DMS 273 (cell line): Measurements from ENCODE around the gene HMMR.
"Not testable (repeated sequence)": the region's sequence is repeated elsewhere in the genome, so short reads cannot be mapped to it uniquely, and the experiment has no call there.

Experiments used
- DNase-seq: peaks from one replicate; lab custom pipeline; 2025; ENCODE audit not compliant: unreplicated experiment; lab: John Stamatoyannopoulos, UW

The HMMR gene

DNA sequence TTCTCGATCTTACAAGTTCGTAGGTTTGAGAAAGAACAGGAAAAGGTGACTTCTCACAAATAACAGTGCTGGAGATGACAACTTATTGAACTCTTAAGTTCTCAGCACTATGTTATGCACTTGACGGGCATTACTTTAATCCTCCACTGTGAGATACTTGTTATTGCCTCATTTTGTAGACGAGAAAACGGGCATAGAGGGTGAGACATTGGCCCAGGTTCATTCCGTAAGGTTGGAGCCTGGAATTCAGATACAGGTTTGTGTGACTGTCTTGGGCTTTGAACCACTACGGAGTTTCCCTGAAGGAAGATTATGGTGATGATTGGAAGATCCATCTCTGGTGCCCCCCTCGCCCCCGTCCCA lies 45.6 kb downstream of the HMMR start:
- DNase-seq = no peak

DNA sequence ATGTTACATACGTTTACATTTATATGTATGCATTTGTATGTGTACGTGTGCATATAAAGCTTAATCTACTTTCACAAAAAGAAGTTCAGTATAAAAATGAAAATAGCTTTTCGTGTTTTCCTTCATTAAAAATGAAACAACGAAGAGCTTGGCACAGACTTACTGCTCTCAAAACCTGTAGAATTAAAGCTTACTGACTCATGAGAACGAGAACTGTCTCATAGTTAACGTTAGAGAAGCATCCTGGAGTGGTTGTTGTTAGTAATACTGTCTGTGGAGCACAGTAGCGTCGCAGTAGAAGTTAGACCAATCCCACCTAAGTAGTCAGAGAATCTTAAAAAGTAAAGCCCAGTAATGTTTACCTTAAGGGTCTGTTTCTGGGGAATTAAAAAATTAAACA lies 46.3 kb downstream of the HMMR start:
- peak; percentile 21 for DNase-seq

DNA sequence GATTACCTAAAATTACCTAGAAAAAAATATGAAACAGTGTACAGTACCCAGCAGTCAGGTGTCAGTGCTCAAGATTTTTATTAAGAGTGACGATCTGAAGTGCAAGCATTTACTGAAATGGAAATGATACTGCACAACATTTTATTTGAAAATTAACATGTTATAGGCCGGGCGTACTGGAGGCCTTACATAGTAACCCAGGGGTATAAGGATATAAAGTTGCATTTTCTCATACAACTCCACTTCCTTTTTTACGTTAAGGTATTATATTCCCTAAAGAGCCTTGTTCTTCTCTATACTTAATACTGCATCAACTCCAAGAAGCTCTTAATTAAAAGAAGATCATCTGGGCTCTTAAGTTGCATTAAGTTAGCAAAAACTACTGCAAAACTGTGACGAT lies 48.3 kb downstream of the HMMR start:
- no peak for DNase-seq

DNA sequence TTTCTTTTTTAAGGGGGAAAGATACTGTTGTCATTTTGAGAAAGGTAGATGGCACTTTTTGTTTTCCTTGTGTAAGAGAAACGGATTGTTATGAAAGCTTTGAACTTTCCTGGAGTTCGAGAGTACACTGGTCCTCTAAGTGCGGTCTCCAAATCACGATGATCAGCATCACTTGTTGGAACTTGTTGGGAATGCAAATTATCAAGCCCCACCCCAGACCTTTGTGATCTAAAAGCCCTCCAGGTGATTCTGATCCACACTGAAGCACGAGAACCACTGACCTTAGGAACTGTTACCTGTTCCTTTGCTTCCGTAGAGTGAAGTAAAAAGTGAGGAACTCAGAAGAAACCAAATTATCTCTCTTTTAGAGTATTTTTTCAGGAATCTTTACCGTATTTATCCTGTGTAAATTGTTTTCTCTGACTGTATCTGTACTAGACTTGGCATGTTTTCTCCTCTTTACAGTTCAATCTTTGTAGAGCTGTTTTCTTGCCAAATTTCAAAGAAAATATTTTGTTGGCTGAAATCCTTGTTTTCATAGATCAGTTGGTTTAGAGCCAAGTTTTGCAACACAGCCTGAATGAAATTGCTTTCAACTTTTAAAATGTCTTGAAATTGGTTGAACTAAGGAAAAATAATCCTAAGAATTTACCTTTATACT lies 49.0 kb downstream of the HMMR start:
- peak; percentile 50 for DNase-seq

DNA sequence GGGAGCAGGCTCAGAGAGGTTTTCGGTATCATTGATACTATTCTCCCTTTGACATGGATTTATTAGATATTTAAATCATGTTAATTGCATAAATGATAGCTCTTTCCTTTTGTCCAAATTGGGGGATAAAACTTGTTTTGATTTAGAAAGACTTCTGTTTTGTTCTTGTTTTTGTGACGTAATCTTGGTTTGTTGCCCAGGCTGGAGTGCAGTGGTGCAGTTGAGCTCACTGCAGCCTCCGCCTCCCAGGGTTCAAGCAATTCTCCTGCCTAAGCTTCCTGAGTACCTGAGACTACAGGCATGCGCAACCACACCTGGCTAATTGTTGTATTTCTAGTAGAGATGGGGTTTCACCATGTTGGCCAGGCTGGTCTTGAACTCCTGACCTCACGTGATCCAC lies 52.1 kb downstream of the HMMR start:
- DNase-seq = no peak

DNA sequence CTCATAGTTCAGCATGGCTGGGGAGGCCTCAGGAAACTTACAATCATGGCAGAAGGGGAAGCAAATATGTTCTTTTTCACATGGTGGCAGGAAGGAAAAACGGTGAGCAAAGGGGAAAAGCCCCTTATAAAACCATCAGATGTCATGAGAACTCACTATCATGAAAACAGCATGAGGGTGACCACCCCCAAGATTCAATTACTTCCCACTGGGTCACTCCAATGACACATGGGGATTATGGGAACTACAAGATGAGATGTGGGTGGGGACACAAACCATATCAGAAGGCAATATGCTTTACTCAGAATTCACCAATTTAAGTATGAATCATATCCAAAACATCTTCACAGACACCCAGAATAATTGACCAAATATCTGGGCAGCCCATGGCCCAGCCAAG lies 64.7 kb downstream of the HMMR start:
- no peak for DNase-seq

DNA sequence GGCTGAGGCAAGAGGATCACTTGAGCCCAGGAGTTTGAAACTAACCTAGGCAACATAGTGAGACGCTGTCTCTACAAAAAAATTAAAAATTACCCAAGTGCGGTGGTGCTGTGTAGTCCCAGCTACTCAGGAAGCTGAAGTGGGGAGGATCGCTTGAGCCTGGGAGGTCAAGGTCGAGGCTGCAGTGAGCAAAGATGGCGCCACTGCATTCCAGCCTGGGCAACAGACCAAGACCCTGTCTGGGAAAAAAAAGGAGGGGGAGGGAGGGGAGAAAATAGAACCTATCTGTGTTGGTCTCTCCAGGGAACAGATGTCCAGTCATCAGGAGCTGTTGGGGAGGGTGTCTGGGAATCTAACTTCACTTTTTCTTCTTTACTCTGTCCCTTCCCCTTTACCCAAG lies 69.3 kb downstream of the HMMR start:
- peak; percentile 12 for DNase-seq

DNA sequence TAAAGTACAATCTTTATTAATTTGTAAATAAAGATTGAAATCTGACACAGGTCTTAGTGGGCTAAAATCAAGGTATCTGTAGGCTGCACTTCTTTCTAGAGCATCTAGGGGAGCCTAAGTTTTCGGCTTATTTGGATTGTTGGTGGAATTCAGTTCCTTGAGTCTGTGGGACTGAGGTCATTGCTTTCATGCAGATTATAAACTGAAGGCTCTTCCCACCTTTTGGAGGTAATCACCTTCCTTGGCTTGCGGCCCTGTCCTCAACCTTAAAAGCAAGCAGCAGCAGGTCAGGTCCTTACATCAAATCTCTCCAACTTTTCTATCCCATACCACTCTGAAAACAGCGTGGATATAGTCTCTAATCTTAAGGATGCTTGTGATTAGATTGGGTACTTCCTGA lies 70.8 kb downstream of the HMMR start:
- no peak for DNase-seq

DNA sequence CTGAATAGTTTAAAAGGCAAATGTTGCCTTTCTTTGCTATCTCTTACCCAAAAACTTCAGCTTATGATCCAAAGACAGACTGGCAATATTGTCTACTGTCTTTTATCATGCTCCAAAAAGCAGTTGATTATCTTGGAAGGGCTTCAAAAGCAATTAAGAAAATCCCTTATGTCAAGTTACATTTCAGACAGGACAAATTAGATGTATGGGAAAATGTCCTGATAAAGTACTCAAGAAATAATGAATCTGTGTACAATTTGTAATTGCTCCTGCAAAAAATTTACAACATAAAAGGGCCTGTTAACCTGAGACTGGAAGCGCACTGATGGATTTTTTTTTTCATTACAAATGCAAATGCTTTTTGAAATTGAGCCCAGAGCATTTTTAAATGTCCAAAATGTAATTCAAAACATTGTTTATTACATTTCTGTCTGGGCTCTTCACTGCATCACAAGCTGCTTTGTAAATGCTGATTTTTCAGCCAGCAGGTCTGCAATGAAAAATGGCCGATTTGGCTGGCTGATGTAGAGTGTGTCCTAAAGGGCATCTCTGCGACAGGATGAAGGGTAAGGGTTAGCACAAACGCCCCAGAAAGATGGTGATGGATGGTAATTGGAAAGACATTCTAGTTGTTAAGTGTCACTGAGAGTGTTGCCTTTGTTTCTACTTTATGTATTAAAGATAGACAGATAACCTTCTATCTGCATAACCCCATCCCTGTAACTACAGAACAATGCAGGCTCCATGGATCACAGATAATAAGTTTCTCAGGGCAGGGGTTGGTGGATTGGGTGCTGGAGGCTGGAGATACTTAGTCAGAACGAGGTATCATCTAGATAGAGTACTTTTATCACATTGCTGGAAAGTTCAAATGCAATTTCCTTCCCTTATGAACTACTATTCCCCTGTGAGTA lies 72.0 kb downstream of the HMMR start:
- peak; percentile 22 for DNase-seq

DNA sequence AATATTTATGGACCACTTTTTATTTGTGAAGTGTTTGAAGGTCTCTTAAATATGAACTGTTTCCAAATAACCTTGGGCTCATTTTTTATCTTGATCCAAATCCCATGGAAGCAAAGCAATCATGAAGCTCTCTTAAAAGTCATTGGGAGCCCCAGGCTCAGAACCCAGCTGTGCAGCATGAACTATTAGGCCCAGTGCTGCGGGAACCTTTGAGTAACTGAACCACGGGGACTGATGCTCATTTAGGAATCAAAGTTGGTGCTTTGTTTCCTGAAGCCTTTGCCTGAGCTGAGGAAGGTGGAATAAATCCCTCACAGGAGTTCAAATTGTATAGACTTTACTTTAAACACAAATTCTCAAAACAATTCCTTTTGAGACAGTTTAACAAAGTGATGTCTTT lies 72.8 kb downstream of the HMMR start:
- DNase-seq = peak; percentile 22

DNA sequence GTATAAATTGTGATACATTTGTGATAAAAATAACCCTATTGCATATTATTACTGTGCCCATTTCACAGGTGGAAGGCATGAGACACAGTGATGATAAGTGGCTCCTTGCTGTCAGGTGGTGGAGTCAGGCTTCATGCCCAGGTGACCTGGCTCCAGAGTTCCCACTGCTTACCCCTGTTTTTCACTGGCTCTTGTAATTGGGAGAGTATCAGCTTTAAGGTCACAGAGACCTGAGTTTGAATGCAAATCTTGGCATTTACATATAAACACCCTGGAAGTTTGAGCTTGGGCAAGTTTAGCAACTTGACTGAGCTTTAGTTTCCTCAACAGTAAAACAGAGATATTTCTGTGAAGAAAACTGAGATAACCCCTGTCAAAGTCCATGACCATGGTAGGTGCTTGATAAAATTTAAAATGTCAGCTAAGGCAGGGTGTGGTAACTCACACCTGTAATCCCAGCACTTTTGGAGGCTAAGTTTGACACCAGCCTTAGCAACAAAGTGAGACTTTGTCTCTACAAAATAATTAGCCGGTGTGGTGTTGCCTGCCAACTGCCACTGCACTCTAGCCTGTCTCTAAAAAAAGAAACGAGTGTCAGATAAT lies 74.2 kb downstream of the HMMR start:
- no peak for DNase-seq

DNA sequence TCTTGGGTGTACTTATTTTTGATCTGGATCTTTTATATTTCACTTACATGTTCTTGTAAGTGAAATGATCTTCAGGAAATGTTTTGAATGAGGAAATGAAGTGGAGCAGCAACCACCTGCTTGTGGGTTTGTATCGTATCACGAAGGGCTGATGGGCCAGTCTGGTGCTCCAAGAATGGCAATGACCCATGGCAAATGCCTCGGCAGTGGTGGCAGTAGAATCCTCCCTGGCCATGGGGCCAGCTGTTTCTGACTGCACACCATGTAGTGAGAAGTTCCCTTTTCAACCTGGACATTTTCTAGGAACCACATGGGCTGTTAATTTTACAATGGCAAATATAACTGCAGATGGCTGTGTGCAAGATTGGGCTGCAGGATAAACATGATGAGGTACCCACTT lies 74.9 kb downstream of the HMMR start:
- DNase-seq = peak; percentile 32

DNA sequence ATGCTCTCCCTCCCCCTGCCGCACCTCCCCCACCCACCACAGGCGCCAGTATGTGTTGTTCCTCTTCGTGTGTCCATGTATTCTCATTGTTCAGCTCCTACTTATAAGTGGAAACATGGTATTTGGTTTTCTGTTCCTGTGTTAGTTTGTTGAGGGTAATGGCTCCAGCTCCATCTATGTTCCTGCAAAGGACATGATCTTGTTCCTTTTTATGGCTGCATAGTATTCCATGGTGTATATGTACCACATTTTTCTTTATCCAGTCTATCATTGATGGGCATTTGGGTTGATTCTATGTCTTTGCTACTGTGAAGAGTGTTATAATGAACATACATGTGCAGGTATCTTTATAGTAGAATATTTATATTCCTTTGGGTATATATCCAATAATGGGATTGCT lies 76.0 kb downstream of the HMMR start:
- not testable (repeated sequence) for DNase-seq

DNA sequence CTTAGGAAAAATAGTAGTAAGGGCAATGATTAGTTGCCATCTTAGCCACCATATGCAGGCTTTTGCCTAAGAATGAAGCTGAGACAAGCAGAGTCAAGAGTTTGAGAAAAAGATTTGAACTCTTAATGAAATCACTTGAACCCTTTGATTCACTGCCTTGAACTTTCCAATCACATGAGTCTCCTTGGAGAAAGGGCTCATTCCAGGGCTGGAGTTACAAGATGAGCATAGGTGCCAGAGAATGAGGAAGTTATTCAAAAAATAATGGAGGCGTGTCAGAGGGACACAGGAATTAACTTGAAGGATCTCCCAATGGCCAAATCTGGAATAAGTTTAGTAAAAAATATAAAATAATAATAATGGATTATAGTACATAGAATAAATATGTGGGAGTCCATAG lies 80.3 kb downstream of the HMMR start:
- no peak for DNase-seq
